Activated CD4-positive, alpha-beta T cell treated with anti-CD3 and anti-CD28 coated beads for 1 hour (primary cell): ENCODE measurements around the gene DHDH.
"Not testable (repeated sequence)": the region's sequence is repeated elsewhere in the genome, so short reads cannot be mapped to it uniquely, and the experiment has no call there.

Experiments used
- DNase-seq: peaks from one replicate; pipeline ENCODE4 v3.0.0-alpha.2; 2020

The DHDH gene

GRCh38 chr19:48933382-48933932 is at the start of gene DHDH:
Gene DHDH, plus strand, starts transcription at chr19:48933699. Its CDS starts 23 bp downstream, at chr19:48933722.
- DNase-seq: peak; percentile 81

- no peak for DNase-seq
Measured at GRCh38 chr19:48883726-48884125, 49.8 kb upstream of the DHDH start.

- no peak for DNase-seq
Measured at GRCh38 chr19:48887861-48888612, 45.5 kb upstream of the DHDH start.

- DNase-seq: not testable (repeated sequence)
Measured at GRCh38 chr19:48889496-48889895, 44.0 kb upstream of the DHDH start.

GRCh38 chr19:48890551-48890950 is 42.9 kb upstream of the DHDH start:
- no peak for DNase-seq

- no peak for DNase-seq
Measured at GRCh38 chr19:48895226-48895625, 38.3 kb upstream of the DHDH start.

- no peak for DNase-seq
Measured at GRCh38 chr19:48896191-48896720, 37.2 kb upstream of the DHDH start.

GRCh38 chr19:48897181-48897580 is 36.3 kb upstream of the DHDH start:
- DNase-seq: no peak

GRCh38 chr19:48899386-48899749 is 34.1 kb upstream of the DHDH start:
- not testable (repeated sequence) for DNase-seq

GRCh38 chr19:48899781-48900476 is 33.6 kb upstream of the DHDH start, which contains the start of gene NUCB1:
Gene NUCB1, plus strand, starts transcription at chr19:48900312. Its CDS starts 485 bp downstream, at chr19:48900797.
- DNase-seq: peak; percentile 98

- DNase-seq: no peak
Measured at GRCh38 chr19:48900477-48901406, 32.8 kb upstream of the DHDH start.

GRCh38 chr19:48902291-48902690 is 31.2 kb upstream of the DHDH start:
- not testable (repeated sequence) for DNase-seq

- DNase-seq: not testable (repeated sequence)
Measured at GRCh38 chr19:48903788-48904187, 29.7 kb upstream of the DHDH start.

GRCh38 chr19:48905664-48906063 is 27.8 kb upstream of the DHDH start:
- no peak for DNase-seq

GRCh38 chr19:48906324-48906723 is 27.2 kb upstream of the DHDH start:
- DNase-seq: no peak

- no peak for DNase-seq
Measured at GRCh38 chr19:48907671-48908070, 25.8 kb upstream of the DHDH start.

- DNase-seq: not testable (repeated sequence)
Measured at GRCh38 chr19:48909424-48910077, 23.9 kb upstream of the DHDH start.

GRCh38 chr19:48910803-48911202 is 22.7 kb upstream of the DHDH start:
- DNase-seq: no peak

- no peak for DNase-seq
Measured at GRCh38 chr19:48913114-48913889, 20.2 kb upstream of the DHDH start.

- no peak for DNase-seq
Measured at GRCh38 chr19:48914181-48914580, 19.3 kb upstream of the DHDH start.

- no peak for DNase-seq
Measured at GRCh38 chr19:48915757-48916156, 17.7 kb upstream of the DHDH start.
